Endothelial cell (in vitro differentiated cells): ENCODE results near the gene ATP6V0D1. TPM values are rescaled to one million over a fixed set of nuclear protein-coding genes. Genes with fewer than 3 reads are reported as not detected.
A peak's percentile ranks its signal among the peaks of the same experiment; 100 is the strongest.

Source experiments
- DNase-seq: peaks from one replicate; pipeline ENCODE4 v3.0.0; 2021; ENCODE audit warnings: low spot score
- H3K27ac Mint-ChIP-seq: one replicate; pipeline ENCODE4 v1.8.0; 2021; ENCODE audit warnings: mixed read lengths, inconsistent platforms; ENCODE audit not compliant: unreplicated experiment
- H3K27me3 Mint-ChIP-seq: one replicate; pipeline ENCODE4 v1.8.0; 2021; ENCODE audit warnings: mild to moderate bottlenecking, moderate library complexity, mixed read lengths, inconsistent platforms; ENCODE audit not compliant: unreplicated experiment
- H3K36me3 Mint-ChIP-seq: one replicate; pipeline ENCODE4 v1.8.0; 2021; ENCODE audit warnings: mild to moderate bottlenecking, low read depth, mixed read lengths, inconsistent platforms; ENCODE audit not compliant: unreplicated experiment
- H3K4me1 Mint-ChIP-seq: one replicate; pipeline ENCODE4 v1.8.0; 2021; ENCODE audit warnings: mild to moderate bottlenecking, mixed read lengths, inconsistent platforms; ENCODE audit not compliant: unreplicated experiment
- H3K4me3 Mint-ChIP-seq: one replicate; pipeline ENCODE4 v1.8.0; 2021; ENCODE audit warnings: mild to moderate bottlenecking, mixed read lengths, inconsistent platforms; ENCODE audit not compliant: unreplicated experiment
- H3K9me3 Mint-ChIP-seq: one replicate; pipeline ENCODE4 v1.8.0; 2021; ENCODE audit warnings: mixed read lengths, inconsistent platforms; ENCODE audit not compliant: unreplicated experiment
- total RNA-seq: library from RNA; stranded (reverse); fragmentation: NEBNext Ultra II Directional; extraction: Animal tissue kit (Norgen Biotek cat#: 25700); gene quantifications from one replicate; pipeline ENCODE4 v1.2.1, GENCODE V29; 2021; ENCODE audit not compliant: unreplicated experiment
- TF ChIP-seq, protein P1 (sequence below): fragments of 200-600 bp; sonication (generic); IDR thresholded peaks from one replicate; pipeline ENCODE4 v1.5.0; 2021; ENCODE audit warnings: antibody characterized with exemption; ENCODE audit not compliant: unreplicated experiment

The ATP6V0D1 gene
- total RNA-seq, 1 donor from 2014 or later, result 107 TPM

DNA sequence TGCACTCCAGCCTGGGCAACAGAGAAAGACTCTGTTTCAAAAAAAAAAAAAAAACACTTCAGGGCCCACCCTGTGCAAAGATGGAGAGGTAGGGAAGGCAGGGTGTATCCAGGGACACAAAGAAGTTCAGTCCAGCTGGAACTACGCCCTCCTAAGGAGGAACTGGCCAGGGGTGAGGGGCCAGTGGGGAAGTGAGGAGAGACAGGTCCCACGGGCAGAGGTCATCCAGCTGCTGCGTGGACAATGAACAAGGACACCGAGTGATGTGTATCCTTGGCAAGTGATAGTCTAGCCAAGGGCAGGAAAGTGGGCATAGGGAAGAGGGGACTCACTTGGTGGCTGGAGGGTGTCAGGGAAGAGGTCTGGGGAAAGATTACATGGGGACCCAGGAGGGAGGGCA, 38.3 kb upstream of the ATP6V0D1 start:
- no peaks in the 10 kb centered on the region for H3K9me3 Mint-ChIP-seq
- no peak for DNase-seq
- H3K4me1 Mint-ChIP-seq, result peaks cover 40% of the 10 kb centered on the region
- peak overlapping the region; percentile 66 for H3K4me3 Mint-ChIP-seq
- no peak overlapping the region for H3K27ac Mint-ChIP-seq
- TF ChIP-seq, protein P1, sequence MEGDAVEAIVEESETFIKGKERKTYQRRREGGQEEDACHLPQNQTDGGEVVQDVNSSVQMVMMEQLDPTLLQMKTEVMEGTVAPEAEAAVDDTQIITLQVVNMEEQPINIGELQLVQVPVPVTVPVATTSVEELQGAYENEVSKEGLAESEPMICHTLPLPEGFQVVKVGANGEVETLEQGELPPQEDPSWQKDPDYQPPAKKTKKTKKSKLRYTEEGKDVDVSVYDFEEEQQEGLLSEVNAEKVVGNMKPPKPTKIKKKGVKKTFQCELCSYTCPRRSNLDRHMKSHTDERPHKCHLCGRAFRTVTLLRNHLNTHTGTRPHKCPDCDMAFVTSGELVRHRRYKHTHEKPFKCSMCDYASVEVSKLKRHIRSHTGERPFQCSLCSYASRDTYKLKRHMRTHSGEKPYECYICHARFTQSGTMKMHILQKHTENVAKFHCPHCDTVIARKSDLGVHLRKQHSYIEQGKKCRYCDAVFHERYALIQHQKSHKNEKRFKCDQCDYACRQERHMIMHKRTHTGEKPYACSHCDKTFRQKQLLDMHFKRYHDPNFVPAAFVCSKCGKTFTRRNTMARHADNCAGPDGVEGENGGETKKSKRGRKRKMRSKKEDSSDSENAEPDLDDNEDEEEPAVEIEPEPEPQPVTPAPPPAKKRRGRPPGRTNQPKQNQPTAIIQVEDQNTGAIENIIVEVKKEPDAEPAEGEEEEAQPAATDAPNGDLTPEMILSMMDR, result no peak
- peaks cover 14% of the 10 kb centered on the region for H3K27me3 Mint-ChIP-seq
- H3K36me3 Mint-ChIP-seq, result peaks cover 7% of the 10 kb centered on the region

DNA sequence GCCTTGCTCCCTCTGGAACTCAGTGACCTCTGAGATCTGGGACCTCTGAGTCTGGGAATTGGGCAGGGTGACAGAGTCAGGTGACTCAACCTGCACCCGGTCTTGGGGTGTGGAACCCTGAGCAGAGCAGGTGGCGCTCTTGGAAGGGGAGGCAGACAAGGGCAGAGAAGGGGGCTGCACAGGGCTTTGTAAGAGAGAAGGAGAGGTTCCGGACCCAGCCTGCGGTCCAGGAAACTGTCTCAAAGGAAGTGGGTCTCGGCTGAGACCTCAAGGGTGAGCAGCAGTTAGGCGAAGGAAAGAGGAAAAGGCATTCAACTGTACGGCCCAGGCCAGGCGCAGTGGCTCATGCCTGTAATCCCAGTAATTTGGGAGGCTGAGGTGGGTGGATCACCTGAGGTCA, 37.7 kb upstream of the ATP6V0D1 start:
- peaks cover 10% of the 10 kb centered on the region for H3K27me3 Mint-ChIP-seq
- peaks cover 40% of the 10 kb centered on the region for H3K4me1 Mint-ChIP-seq
- DNase-seq, result no peak
- H3K9me3 Mint-ChIP-seq, result no peaks in the 10 kb centered on the region
- no peak overlapping the region for H3K4me3 Mint-ChIP-seq
- TF ChIP-seq, protein P1, result no peak
- no peak overlapping the region for H3K27ac Mint-ChIP-seq
- peaks cover 7% of the 10 kb centered on the region for H3K36me3 Mint-ChIP-seq

DNA sequence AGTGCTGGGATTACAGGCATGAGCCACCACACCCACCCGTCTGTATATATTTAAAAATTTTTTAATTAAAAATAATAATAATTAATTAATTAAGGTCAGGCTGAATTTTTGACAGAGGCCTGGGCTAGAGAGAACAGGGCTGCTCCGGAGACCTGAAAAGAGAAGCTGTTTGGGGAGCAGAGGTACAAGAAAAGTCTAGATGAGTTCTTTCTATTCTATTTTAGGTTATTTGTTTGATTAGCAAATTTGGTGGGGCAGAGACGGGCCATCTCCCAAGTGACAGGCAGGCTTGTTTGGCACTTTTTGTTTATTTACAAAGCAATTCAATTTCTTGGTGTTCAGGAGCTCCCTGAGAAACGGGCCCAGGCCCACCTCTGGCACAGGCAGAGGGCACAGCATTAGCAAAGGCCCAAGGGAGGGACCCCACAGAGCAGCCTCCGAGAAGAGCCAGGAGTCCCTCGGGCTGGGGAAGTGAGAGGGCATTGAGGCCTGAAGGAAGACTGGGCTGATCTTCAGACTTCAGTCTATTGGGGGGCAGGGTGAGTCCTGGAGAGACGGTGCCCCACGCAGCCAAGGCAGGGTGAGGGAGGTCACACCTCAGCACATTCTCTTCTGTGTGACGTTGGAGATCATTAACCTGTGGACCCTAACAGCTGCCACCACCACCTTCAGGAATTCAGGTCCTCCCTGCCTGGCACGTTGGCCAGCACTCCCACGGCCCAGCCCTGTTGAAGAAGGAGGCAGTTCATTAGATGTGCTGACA, 36.9 kb upstream of the ATP6V0D1 start:
- Mint-ChIP-seq H3K27me3 (peaks cover 10% of the 10 kb centered on the region), H3K9me3 (no peaks in the 10 kb centered on the region), H3K4me3 (no peak overlapping the region)

DNA sequence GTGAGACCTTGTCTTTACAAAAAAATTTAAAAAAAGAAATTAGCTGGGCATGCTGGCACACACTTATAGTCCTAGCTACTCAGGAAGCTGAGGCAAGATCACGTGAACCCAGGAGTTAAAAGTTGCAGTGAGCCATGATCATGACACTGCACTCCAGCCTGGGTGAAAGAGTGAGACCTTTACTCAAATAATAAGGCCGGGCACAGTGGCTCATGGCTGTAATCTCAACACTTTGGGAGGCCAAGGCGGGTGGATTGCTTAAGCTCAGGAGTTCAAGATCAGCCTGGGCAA, 36.1 kb upstream of the ATP6V0D1 start:
- TF ChIP-seq, protein P1, result no peak
- no peak for DNase-seq
- H3K9me3 Mint-ChIP-seq, result no peaks in the 10 kb centered on the region
- H3K36me3 Mint-ChIP-seq, result peaks cover 7% of the 10 kb centered on the region
- H3K4me3 Mint-ChIP-seq, result no peak overlapping the region
- no peak overlapping the region for H3K27ac Mint-ChIP-seq
- H3K4me1 Mint-ChIP-seq, result peaks cover 40% of the 10 kb centered on the region
- peaks cover 11% of the 10 kb centered on the region for H3K27me3 Mint-ChIP-seq

More for the DNA sequence above, 36.9 kb upstream of the ATP6V0D1 start:
- TF ChIP-seq, protein P1, result no peak
- Mint-ChIP-seq H3K27ac (no peak overlapping the region), H3K36me3 (peaks cover 7% of the 10 kb centered on the region), H3K4me1 (peaks cover 40% of the 10 kb centered on the region)
- DNase-seq, result no peak

DNA sequence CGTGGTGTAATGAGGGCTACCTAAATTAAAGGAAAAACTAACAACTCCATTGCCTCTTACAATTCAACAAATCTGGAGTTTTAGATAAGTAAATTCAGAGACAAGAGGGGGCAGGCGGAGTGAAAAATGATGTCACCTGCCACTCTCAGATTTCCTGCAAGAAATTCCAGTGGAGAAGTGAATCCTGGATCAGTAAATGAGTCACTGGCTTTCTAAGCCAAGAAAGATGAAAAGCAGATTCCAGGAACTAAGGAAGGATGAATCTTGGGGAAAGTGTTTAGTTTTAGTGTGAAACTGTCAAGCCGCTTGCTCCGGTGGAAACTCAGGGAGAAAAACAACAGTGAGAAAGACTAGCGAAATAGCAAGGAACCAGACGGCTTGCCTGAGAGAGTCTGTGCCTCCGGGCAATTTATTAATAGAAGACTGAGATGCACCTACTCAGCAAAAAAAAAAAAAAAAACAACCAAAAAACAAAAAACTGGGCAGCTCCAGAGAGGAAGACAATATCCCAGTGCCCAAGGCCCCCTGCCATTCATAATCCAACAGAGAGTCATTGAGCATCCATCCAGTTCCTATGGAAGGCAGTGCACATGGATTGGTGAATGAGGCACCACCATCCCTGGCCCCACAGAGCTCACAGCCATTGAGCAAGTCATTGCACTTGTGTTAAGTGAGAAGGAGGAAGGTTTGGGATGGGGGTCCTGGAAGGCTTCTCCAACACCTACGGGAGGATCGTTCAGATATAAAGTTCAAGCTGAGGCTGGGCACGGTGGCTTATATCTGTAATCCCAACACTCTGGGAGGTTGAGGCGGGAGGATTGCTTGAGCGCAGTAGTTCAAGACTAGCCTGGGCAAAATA, 35.6 kb upstream of the ATP6V0D1 start:
- no peak for DNase-seq
- Mint-ChIP-seq H3K27ac (peak overlapping the region; percentile 62), H3K4me3 (peak overlapping the region; percentile 32), H3K4me1 (peaks cover 39% of the 10 kb centered on the region), H3K27me3 (peaks cover 13% of the 10 kb centered on the region), H3K36me3 (peaks cover 7% of the 10 kb centered on the region), H3K9me3 (no peaks in the 10 kb centered on the region)
- TF ChIP-seq, protein P1, result no peak
